H1 (cell line): ENCODE data around the gene RMC1. TPM values are rescaled to one million over a fixed set of nuclear protein-coding genes. Genes with fewer than 3 reads are reported as not detected.

Source experiments
- CTCF ChIA-PET: fragments of 300-600 bp; sonication (Branson Sonifier 250); formaldehyde crosslinking; loops from one replicate; lab custom pipeline; 2021; ENCODE audit not compliant: partially characterized antibody; lab: Charles Lee
- POLR2A ChIA-PET: fragments of 300-600 bp; sonication (Branson Sonifier 250); formaldehyde crosslinking; loops from one replicate; lab custom pipeline; 2021; ENCODE audit warnings: inconsistent platforms; ENCODE audit not compliant: partially characterized antibody; lab: Charles Lee
- DNase-seq, 2 experiments: peaks; one replicate each; pipeline versions ENCODE4 v3.0.0 to v3.0.0-alpha.2; 2010 to 2022; ENCODE audit warnings: low spot score in 2 of 2, low read depth in 1 of 2, mixed read lengths in 1 of 2
- FAIRE-seq: peaks from 2 replicates; lab custom pipeline; 2011; peaks lifted over from hg19 to GRCh38; lab: Jason Lieb, UNC
- H2AFZ ChIP-seq: 2 replicates; pipeline ENCODE4 v1.8.1; 2012; ENCODE audit warnings: low read length, inconsistent platforms
- H2AK5ac ChIP-seq: 2 replicates; pipeline ENCODE4 v1.6.1; 2013; ENCODE audit warnings: low read depth, low read length
- H2BK120ac ChIP-seq: replicated peaks from 2 replicates; pipeline ENCODE3; 2013; ENCODE audit warnings: low read depth, low read length, inconsistent platforms
- H2BK12ac ChIP-seq: 2 replicates; pipeline ENCODE4 v1.6.1; 2013; ENCODE audit warnings: low read depth, low read length
- H2BK15ac ChIP-seq: 2 replicates; pipeline ENCODE4 v1.6.1; 2013; ENCODE audit warnings: low read length
- H2BK20ac ChIP-seq: 2 replicates; pipeline ENCODE4 v1.6.1; 2013; ENCODE audit warnings: low read length
- H2BK5ac ChIP-seq: 2 replicates; pipeline ENCODE4 v1.6.1; 2013; ENCODE audit warnings: low read depth, low read length
- H3K14ac ChIP-seq: 2 replicates; pipeline ENCODE4 v1.6.1; 2013; ENCODE audit warnings: inconsistent platforms; ENCODE audit not compliant: insufficient read length
- H3K18ac ChIP-seq: 2 replicates; pipeline ENCODE4 v1.6.1; 2013; ENCODE audit warnings: low read length; ENCODE audit errors: extremely low read depth
- H3K23ac ChIP-seq: 2 replicates; pipeline ENCODE4 v1.6.1; 2013; ENCODE audit warnings: inconsistent platforms; ENCODE audit not compliant: insufficient read length
- H3K23me2 ChIP-seq: 2 replicates; pipeline ENCODE4 v1.6.1; 2013; ENCODE audit warnings: low read depth, low read length
- H3K27ac ChIP-seq: 2 replicates; pipeline ENCODE4 v1.6.1; 2011; ENCODE audit warnings: low read depth, low read length, inconsistent platforms
- H3K27me3 ChIP-seq, 4 experiments: replicated peaks in 1 of 4; 1 replicate in 1 of 4; 2 replicates in 3 of 4; pipeline versions ENCODE4 v1.6.1 to v1.8.1; 2011 to 2013; ENCODE audit warnings: low read length in 3 of 4, mild to moderate bottlenecking in 3 of 4, inconsistent platforms in 2 of 4, mixed read lengths in 2 of 4, moderate library complexity in 1 of 4; ENCODE audit not compliant: control insufficient read depth in 3 of 4, insufficient read depth in 3 of 4; ENCODE audit errors: extremely low read depth in 1 of 4
- H3K36me3 ChIP-seq, 4 experiments: 2 replicates each; pipeline versions ENCODE4 v1.6.1 to v1.8.1; 2011 to 2013; ENCODE audit warnings: mild to moderate bottlenecking in 4 of 4, low read length in 3 of 4, moderate library complexity in 2 of 4, control low read depth in 1 of 4, inconsistent platforms in 1 of 4; ENCODE audit not compliant: insufficient read depth in 4 of 4, control insufficient read depth in 2 of 4
- H3K4ac ChIP-seq: replicated peaks from 2 replicates; pipeline ENCODE3; 2013; ENCODE audit warnings: low read length, low read depth, mixed read lengths, inconsistent platforms; ENCODE audit not compliant: insufficient read length
- H3K4me1 ChIP-seq, 4 experiments: replicated peaks in 1 of 4; 1 replicate in 1 of 4; 2 replicates in 3 of 4; pipeline versions ENCODE4 v1.6.1 to v1.8.1; 2011 to 2013; ENCODE audit warnings: low read length in 3 of 4, inconsistent platforms in 2 of 4, mixed read lengths in 1 of 4; ENCODE audit not compliant: insufficient read depth in 4 of 4, control insufficient read depth in 3 of 4
- H3K4me2 ChIP-seq, 2 experiments: 2 replicates each; pipeline versions ENCODE4 v1.6.1 to v1.8.1; 2011 to 2013; ENCODE audit warnings: low read depth in 2 of 2, low read length in 2 of 2, control low read depth in 1 of 2, inconsistent platforms in 1 of 2, mild to moderate bottlenecking in 1 of 2; ENCODE audit not compliant: insufficient read depth in 1 of 2
- H3K4me3 ChIP-seq, 4 experiments: fragments of 200-600, 300-600 bp in 1 of 4; sonication (generic), shearing (Covaris generic), sonication (Bioruptor Twin) in 1 of 4; 2 replicates each; pipeline versions ENCODE4 v1.5.1 to v1.8.1; 2011 to 2016; ENCODE audit warnings: low read length in 4 of 4, low read depth in 3 of 4, control low read depth in 2 of 4, inconsistent platforms in 2 of 4, mild to moderate bottlenecking in 2 of 4, mixed read lengths in 1 of 4, moderate library complexity in 1 of 4; ENCODE audit not compliant: insufficient read depth in 2 of 4; ENCODE audit errors: extremely low read depth in 1 of 4
- H3K56ac ChIP-seq: replicated peaks from 2 replicates; pipeline ENCODE3; 2013; ENCODE audit warnings: low read depth, mild to moderate bottlenecking, mixed read lengths, low read length, inconsistent platforms; ENCODE audit not compliant: insufficient read length
- H3K79me1 ChIP-seq: 2 replicates; pipeline ENCODE4 v1.6.1; 2013; ENCODE audit warnings: low read depth, low read length, control low read depth
- H3K79me2 ChIP-seq, 2 experiments: 2 replicates each; pipeline versions ENCODE4 v1.6.1 to v1.8.1; 2012 to 2013; ENCODE audit warnings: low read length in 2 of 2, mild to moderate bottlenecking in 2 of 2, inconsistent platforms in 1 of 2; ENCODE audit not compliant: insufficient read depth in 2 of 2, control insufficient read depth in 1 of 2
- H3K9ac ChIP-seq, 4 experiments: replicated peaks in 1 of 4; 1 replicate in 1 of 4; 2 replicates in 3 of 4; pipeline versions ENCODE4 v1.6.1 to v1.8.1; 2011 to 2013; ENCODE audit warnings: low read depth in 3 of 4, low read length in 3 of 4, control low read depth in 2 of 4, mild to moderate bottlenecking in 2 of 4, moderate library complexity in 2 of 4, inconsistent platforms in 1 of 4; ENCODE audit errors: extremely low read depth in 1 of 4
- H3K9me3 ChIP-seq, 2 experiments: 2 replicates each; pipeline versions ENCODE4 v1.6.1 to v1.8.1; 2012 to 2013; ENCODE audit warnings: mild to moderate bottlenecking in 2 of 2, moderate library complexity in 2 of 2, control low read depth in 1 of 2, inconsistent platforms in 1 of 2, low read depth in 1 of 2, low read length in 1 of 2, mixed read lengths in 1 of 2; ENCODE audit not compliant: insufficient read depth in 2 of 2
- H4K20me1 ChIP-seq, 2 experiments: replicated peaks in 1 of 2; 2 replicates each; pipeline versions ENCODE3 to v1.8.1; 2011 to 2013; ENCODE audit warnings: inconsistent platforms in 2 of 2, low read length in 2 of 2, mild to moderate bottlenecking in 1 of 2; ENCODE audit not compliant: insufficient read depth in 2 of 2, control insufficient read depth in 1 of 2
- H4K5ac ChIP-seq: 2 replicates; pipeline ENCODE4 v1.6.1; 2013; ENCODE audit warnings: low read length, low read depth, mixed read lengths, inconsistent platforms; ENCODE audit not compliant: insufficient read length
- H4K8ac ChIP-seq: 2 replicates; pipeline ENCODE4 v1.8.0; 2013; ENCODE audit warnings: mild to moderate bottlenecking, moderate library complexity, low read length, inconsistent platforms; ENCODE audit not compliant: insufficient read depth; ENCODE audit errors: extremely low read depth
- H4K91ac ChIP-seq: replicated peaks from 2 replicates; pipeline ENCODE3; 2013; ENCODE audit warnings: low read length, mixed read lengths, inconsistent platforms; ENCODE audit not compliant: insufficient read length
- BRCA1 ChIP-seq: IDR thresholded peaks from 2 replicates; pipeline ENCODE4 v1.6.1; 2012; ENCODE audit warnings: low read depth, low read length, improper control_type of control experiment
- CBX8 ChIP-seq: fragments of 300-800, 300-1000 bp; sonication (generic); IDR thresholded peaks from 2 replicates; pipeline ENCODE4 v1.7.1; 2016; ENCODE audit warnings: low read depth, low read length, borderline replicate concordance
- CHD1 ChIP-seq: IDR thresholded peaks from 2 replicates; pipeline ENCODE4 v1.6.1; 2012; ENCODE audit warnings: low read depth, low read length, improper control_type of control experiment
- CTBP2 ChIP-seq: IDR thresholded peaks from 2 replicates; pipeline ENCODE4 v1.7.0; 2011; ENCODE audit warnings: borderline replicate concordance, mild to moderate bottlenecking, moderate library complexity, mixed read lengths, low read length; ENCODE audit not compliant: insufficient read depth, insufficient read length
- EP300 ChIP-seq, 2 experiments: IDR thresholded peaks; 1 replicate in 1 of 2; 2 replicates in 1 of 2; pipeline ENCODE4 v1.6.1; 2011 to 2012; ENCODE audit warnings: low read depth in 2 of 2, low read length in 2 of 2, mild to moderate bottlenecking in 2 of 2, borderline replicate concordance in 1 of 2, inconsistent platforms in 1 of 2, moderate library complexity in 1 of 2
- GTF2F1 ChIP-seq: IDR thresholded peaks from 2 replicates; pipeline ENCODE4 v1.6.1; 2012; ENCODE audit warnings: low read depth, low read length, improper control_type of control experiment, borderline replicate concordance
- NRF1 ChIP-seq: IDR thresholded peaks from 2 replicates; pipeline ENCODE4 v1.6.1; 2011; ENCODE audit warnings: mild to moderate bottlenecking, low read depth, low read length, improper control_type of control experiment
- RFX5 ChIP-seq: IDR thresholded peaks from 2 replicates; pipeline ENCODE4 v1.6.1; 2011; ENCODE audit warnings: low read depth, low read length, improper control_type of control experiment, borderline replicate concordance
- SAP30 ChIP-seq: fragments of 300-600 bp; sonication (generic); IDR thresholded peaks from 2 replicates; pipeline ENCODE4 v1.7.1; 2012; ENCODE audit warnings: low read length, moderate library complexity, mild to moderate bottlenecking, inconsistent platforms; ENCODE audit not compliant: insufficient read depth, insufficient replicate concordance
- SP1 ChIP-seq: IDR thresholded peaks from 2 replicates; pipeline ENCODE4 v1.6.1; 2011; ENCODE audit warnings: low read depth, low read length
- SP4 ChIP-seq: IDR thresholded peaks from 2 replicates; pipeline ENCODE4 v1.6.1; 2012; ENCODE audit warnings: low read length, inconsistent platforms
- SRF ChIP-seq: IDR thresholded peaks from 2 replicates; pipeline ENCODE4 v1.6.1; 2011; ENCODE audit warnings: mild to moderate bottlenecking, low read depth, low read length, moderate library complexity
- TAF7 ChIP-seq: optimal IDR thresholded peaks from 2 replicates; pipeline ENCODE3; 2011; ENCODE audit warnings: low read depth, mild to moderate bottlenecking, inconsistent platforms, low read length, moderate library complexity, borderline replicate concordance
- YY1 ChIP-seq: IDR thresholded peaks from 2 replicates; pipeline ENCODE4 v1.6.1; 2011; ENCODE audit warnings: low read depth, mild to moderate bottlenecking, low read length
- WGBS, 2 experiments: shearing (Covaris generic) in 1 of 2; methylation state at CpG; one replicate each; pipeline versions ENCODE4 v1.1.6 to v1.1.7; 2013 to 2015; ENCODE audit warnings: low lambda C conversion rate in 2 of 2, mixed read lengths in 2 of 2, inconsistent platforms in 1 of 2, low coverage in 1 of 2, missing lambda C conversion rate in 1 of 2; ENCODE audit not compliant: insufficient replicate concordance in 2 of 2, insufficient coverage in 1 of 2, insufficient read length in 1 of 2; ENCODE audit errors: extremely low coverage in 1 of 2, missing lambda C conversion rate in 1 of 2; 5-methylcytosine and 5-hydroxymethylcytosine counted together
- polyA plus RNA-seq, 7 experiments: library from polyadenylated mRNA; depleted of rRNA in 3 of 7; stranded (reverse) in 5 of 7; unstranded in 2 of 7; fragments of >200 nt in 5 of 7; fragments of 200-250 nt in 2 of 7; gene quantifications; 1 replicate in 5 of 7; 2 replicates in 1 of 7; 4 replicates in 1 of 7; pipeline versions ENCODE4 v1.2.1 to v1.2.3, GENCODE V29; 2011 to 2013; ENCODE audit warnings: missing spikeins in 2 of 7, mixed read lengths in 2 of 7
- total RNA-seq: library from RNA; stranded (reverse); fragmentation: NEBNext Ultra II Directional; extraction: Animal tissue kit (Norgen Biotek cat#: 25700); gene quantifications from 2 replicates; pipeline ENCODE4 v1.2.1, GENCODE V29; 2021

RMC1 gene
- total and polyA plus RNA-seq, 2 of the 8 experiments (the other 6 are each of a cell fraction or from before 2014, with no cell fraction given) = 16.4 to 20.1 TPM

- Histone ChIP-seq H3K79me1 (no peaks in the 10 kb centered on the region), H3K4me2 (no peak overlapping the region), H2BK12ac (no peak overlapping the region), H3K4ac (no peak overlapping the region), H2AK5ac (no peak overlapping the region), H4K20me1 (no peaks in the 10 kb centered on the region), H3K9ac (no peak overlapping the region), H3K23ac (no peak overlapping the region), H3K79me2 (no peaks in the 10 kb centered on the region), H3K36me3 (peaks cover 6 to 42% (median 23%) of the 10 kb centered on the region in 4 experiments; a peak in 7 of 8 replicates), H3K4me1 (no peaks in the 10 kb centered on the region), H3K4me3 (no peak overlapping the region), H3K9me3 (no peaks in the 10 kb centered on the region), H2BK120ac (no peak overlapping the region), H4K91ac (no peak overlapping the region), H4K8ac (no peak overlapping the region), H3K23me2 (no peaks in the 10 kb centered on the region), H3K27ac (no peak overlapping the region), H4K5ac (no peak overlapping the region), H3K27me3 (no peaks in the 10 kb centered on the region), H3K56ac (no peak overlapping the region), H2AFZ (no peak overlapping the region), H2BK5ac (no peak overlapping the region), H2BK20ac (no peak overlapping the region), H3K14ac (no peak overlapping the region), H3K18ac (no peak overlapping the region), H2BK15ac (no peak overlapping the region)
- FAIRE-seq (no peak), DNase-seq (no peak)
- POLR2A ChIA-PET = no interaction called here
- CTCF ChIA-PET = interaction anchor here (0.6 to 0.7 kb wide), 2 partner anchors 143 to 238 kb away, joined by 3 to 5 read pairs; no protein-coding TSS in a partner anchor
- 88% methylated on average over 4 of the region's 4 CpGs; no CpG with 5 or more reads in 1 of the 2 experiments for WGBS, 2 experiments
- TF ChIP-seq GTF2F1 = no peak
- no peak for TF ChIP-seq BRCA1
- TF ChIP-seq SP4 = no peak
- TF ChIP-seq CHD1 = no peak
- no peak for TF ChIP-seq SP1
- no peak for TF ChIP-seq EP300 (IDR thresholded peaks at IDR 0.05; ENCODE audit: borderline replicate concordance in 1 of 2, low read depth in 2 of 2, low read length in 2 of 2)
- TF ChIP-seq CBX8 = no peak
- TF ChIP-seq NRF1 = no peak
- no peak for TF ChIP-seq YY1
- TF ChIP-seq RFX5 = no peak
- TF ChIP-seq CTBP2 = no peak
- no peak for TF ChIP-seq SRF
- no peak for TF ChIP-seq TAF7
- no peak for TF ChIP-seq SAP30
These were observed 56.9 kb downstream of the RMC1 start for GRCh38 chr18:23560186-23560585.
